ENCODE results near the gene RAI1. TPM values are rescaled to one million over a fixed set of nuclear protein-coding genes. Genes with fewer than 3 reads are reported as not detected.

RAI1 gene
- total RNA-seq, 1 experiment from 2014 or later, result 46.8 TPM

DNA sequence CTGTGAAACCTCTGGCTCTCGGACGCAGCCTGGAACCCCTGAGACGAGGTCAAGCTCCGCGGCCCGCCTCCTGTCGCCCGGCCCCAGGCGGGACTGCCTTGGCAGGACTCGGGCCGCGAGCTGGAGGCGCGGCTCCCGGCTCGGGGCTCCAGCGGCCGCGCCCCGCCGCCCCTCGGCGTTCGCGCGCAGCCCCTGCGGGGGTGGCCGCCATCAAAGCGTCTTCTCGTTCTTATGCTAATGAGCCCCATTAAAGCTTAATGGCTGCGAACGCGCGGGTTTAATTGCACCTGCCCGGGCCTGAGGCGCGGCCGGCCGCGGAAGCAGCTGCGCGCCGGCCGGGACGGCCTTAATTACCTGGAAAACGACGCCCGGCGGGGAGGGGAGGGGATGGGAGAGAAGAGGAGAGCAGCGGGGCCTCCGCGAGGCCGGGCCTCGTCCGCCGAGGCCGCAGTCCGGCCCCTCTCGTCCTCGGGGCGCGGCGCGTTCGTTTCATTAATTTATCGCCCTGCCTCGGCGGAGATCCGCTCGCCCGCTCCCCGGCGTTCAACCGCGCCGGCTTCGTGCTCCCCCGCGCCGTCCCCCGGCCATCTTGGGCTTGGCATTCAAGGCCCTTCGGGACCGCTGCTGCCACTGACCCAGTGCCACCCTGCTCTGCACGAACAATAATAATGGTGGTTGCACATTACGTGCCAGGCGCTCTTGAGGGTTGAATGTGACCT is 19.2 kb downstream of the RAI1 start:
- no peak for DNase-seq (ENCODE audit: low spot score)
- H3K27me3 ChIP-seq (replicated peaks; ENCODE audit: insufficient read depth, low read depth, low read length, poor library complexity), result no peaks in the 10 kb centered on the region
- CTCF ChIA-PET, result interaction anchor here (0.6 kb wide), 1 partner anchor 55 kb away, joined by 6 read pairs; no protein-coding TSS in a partner anchor
- H3K9me3 ChIP-seq (ENCODE audit: low read depth, low read length, poor library complexity, severe bottlenecking), result no peaks in the 10 kb centered on the region
- POLR2A ChIA-PET (ENCODE audit: low non-redundant PET), result no interaction called here
- H3K4me1 ChIP-seq (ENCODE audit: insufficient read depth, low read length, poor library complexity, severe bottlenecking), result peaks cover 45% of the 10 kb centered on the region
- H3K36me3 ChIP-seq (ENCODE audit: insufficient read depth, low read length, poor library complexity, severe bottlenecking), result no peaks in the 10 kb centered on the region
- no TSS peak for BruUV-seq (replicated peaks)
- TF ChIP-seq EZH2 (IDR thresholded peaks at IDR 0.05; ENCODE audit: borderline replicate concordance, low read depth, low read length, poor library complexity, severe bottlenecking), result no peak
- TF ChIP-seq, protein P1, sequence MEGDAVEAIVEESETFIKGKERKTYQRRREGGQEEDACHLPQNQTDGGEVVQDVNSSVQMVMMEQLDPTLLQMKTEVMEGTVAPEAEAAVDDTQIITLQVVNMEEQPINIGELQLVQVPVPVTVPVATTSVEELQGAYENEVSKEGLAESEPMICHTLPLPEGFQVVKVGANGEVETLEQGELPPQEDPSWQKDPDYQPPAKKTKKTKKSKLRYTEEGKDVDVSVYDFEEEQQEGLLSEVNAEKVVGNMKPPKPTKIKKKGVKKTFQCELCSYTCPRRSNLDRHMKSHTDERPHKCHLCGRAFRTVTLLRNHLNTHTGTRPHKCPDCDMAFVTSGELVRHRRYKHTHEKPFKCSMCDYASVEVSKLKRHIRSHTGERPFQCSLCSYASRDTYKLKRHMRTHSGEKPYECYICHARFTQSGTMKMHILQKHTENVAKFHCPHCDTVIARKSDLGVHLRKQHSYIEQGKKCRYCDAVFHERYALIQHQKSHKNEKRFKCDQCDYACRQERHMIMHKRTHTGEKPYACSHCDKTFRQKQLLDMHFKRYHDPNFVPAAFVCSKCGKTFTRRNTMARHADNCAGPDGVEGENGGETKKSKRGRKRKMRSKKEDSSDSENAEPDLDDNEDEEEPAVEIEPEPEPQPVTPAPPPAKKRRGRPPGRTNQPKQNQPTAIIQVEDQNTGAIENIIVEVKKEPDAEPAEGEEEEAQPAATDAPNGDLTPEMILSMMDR (conservative IDR thresholded peaks at IDR 0.05; ENCODE audit: low read depth, low read length), result no peak
- H3K4me3 ChIP-seq (ENCODE audit: low read depth, low read length, poor library complexity, severe bottlenecking), result peak overlapping the region; percentile 5
- intact Hi-C loops (cut with micrococcal nuclease; ENCODE audit: unreplicated experiment), result no loop called here
- H3K27ac ChIP-seq (ENCODE audit: low read depth, low read length, poor library complexity, severe bottlenecking), result no peak overlapping the region

DNA sequence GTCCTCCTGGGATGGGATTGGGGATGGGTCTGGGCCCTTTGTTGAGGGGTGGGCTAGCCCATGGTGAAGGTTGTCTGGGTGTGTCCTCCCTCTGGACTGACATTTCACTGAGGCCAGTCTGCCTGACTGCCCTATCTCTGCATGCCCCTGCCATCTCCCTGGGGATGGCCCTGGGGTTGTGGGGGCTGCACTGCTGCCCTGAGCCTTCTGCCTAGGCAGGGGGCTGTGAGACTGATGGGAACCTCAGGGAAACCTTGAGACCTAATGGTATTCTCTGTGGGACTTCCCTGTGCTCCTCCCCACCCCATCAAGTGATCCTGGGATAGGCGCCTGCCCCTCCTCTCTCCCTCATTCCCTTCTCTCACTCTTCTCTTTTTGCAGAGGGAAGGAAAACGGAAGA is 19.9 kb downstream of the RAI1 start:
- intact Hi-C loops (cut with micrococcal nuclease; ENCODE audit: unreplicated experiment), result no loop called here
- no peak overlapping the region for H3K27ac ChIP-seq (ENCODE audit: low read depth, low read length, poor library complexity, severe bottlenecking)
- DNase-seq (ENCODE audit: low spot score), result no peak
- no peak for TF ChIP-seq EZH2 (IDR thresholded peaks at IDR 0.05; ENCODE audit: borderline replicate concordance, low read depth, low read length, poor library complexity, severe bottlenecking)
- TF ChIP-seq, protein P1 (conservative IDR thresholded peaks at IDR 0.05; ENCODE audit: low read depth, low read length), result no peak
- BruUV-seq (replicated peaks), result no TSS peak
- ChIA-PET POLR2A (ENCODE audit: low non-redundant PET) (no interaction called here), CTCF (no interaction called here)
- no peak overlapping the region for H3K4me3 ChIP-seq (ENCODE audit: low read depth, low read length, poor library complexity, severe bottlenecking)
- peaks cover 43% of the 10 kb centered on the region for H3K4me1 ChIP-seq (ENCODE audit: insufficient read depth, low read length, poor library complexity, severe bottlenecking)
- H3K9me3 ChIP-seq (ENCODE audit: low read depth, low read length, poor library complexity, severe bottlenecking), result no peaks in the 10 kb centered on the region
- no peaks in the 10 kb centered on the region for H3K27me3 ChIP-seq (replicated peaks; ENCODE audit: insufficient read depth, low read depth, low read length, poor library complexity)
- H3K36me3 ChIP-seq (ENCODE audit: insufficient read depth, low read length, poor library complexity, severe bottlenecking), result no peaks in the 10 kb centered on the region

DNA sequence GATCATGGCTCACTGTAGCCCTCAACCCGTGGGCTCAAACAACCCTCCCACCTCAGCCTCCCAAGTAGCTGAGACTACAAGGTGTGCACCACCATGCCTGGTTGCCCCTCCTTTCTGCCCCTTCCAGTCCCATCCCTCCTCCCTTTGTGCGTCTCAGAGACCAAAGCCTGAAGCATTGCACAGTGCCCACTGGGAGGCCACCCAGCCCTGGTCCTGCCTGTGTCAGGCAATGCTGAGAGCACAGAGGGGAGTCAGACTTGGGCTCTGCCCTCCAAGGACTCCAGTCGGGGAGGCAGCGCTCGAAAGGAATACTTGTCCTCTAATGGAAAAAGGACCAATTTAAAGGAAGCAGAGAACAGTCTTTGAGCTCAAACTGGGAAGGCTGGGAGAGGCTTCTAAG is 20.4 kb downstream of the RAI1 start:
- H3K4me1 ChIP-seq (ENCODE audit: insufficient read depth, low read length, poor library complexity, severe bottlenecking), result peaks cover 44% of the 10 kb centered on the region
- no peaks in the 10 kb centered on the region for H3K36me3 ChIP-seq (ENCODE audit: insufficient read depth, low read length, poor library complexity, severe bottlenecking)
- H3K4me3 ChIP-seq (ENCODE audit: low read depth, low read length, poor library complexity, severe bottlenecking), result no peak overlapping the region
- H3K27me3 ChIP-seq (replicated peaks; ENCODE audit: insufficient read depth, low read depth, low read length, poor library complexity), result no peaks in the 10 kb centered on the region
- BruUV-seq (replicated peaks), result no TSS peak
- no peak overlapping the region for H3K27ac ChIP-seq (ENCODE audit: low read depth, low read length, poor library complexity, severe bottlenecking)
- H3K9me3 ChIP-seq (ENCODE audit: low read depth, low read length, poor library complexity, severe bottlenecking), result no peaks in the 10 kb centered on the region
- ChIA-PET CTCF (no interaction called here), POLR2A (ENCODE audit: low non-redundant PET) (no interaction called here)
- TF ChIP-seq EZH2 (IDR thresholded peaks at IDR 0.05; ENCODE audit: borderline replicate concordance, low read depth, low read length, poor library complexity, severe bottlenecking), result no peak
- TF ChIP-seq, protein P1 (conservative IDR thresholded peaks at IDR 0.05; ENCODE audit: low read depth, low read length), result no peak
- DNase-seq (ENCODE audit: low spot score), result no peak
- intact Hi-C loops (cut with micrococcal nuclease; ENCODE audit: unreplicated experiment), result no loop called here
